ENCODE results near the gene MAJIN.

MAJIN gene

DNA sequence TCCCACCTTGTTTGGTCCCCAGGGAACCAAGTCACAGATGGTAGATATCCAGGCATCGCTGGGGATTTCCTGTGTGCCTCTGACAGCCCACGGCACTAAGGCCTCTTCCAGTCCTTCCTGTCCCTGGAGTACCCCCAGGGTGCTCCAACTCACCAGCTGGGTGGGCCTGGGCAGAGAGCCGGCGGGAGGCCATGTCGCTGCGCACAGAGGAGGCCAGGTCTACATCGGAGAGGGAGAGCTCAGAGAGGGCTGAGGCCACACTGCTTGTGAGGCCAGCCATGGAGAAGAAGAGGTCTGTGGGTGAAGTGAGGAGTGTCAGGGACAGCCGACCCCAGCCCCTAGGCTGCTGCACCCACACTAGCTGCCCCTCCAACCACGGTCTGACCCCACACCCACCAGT lies 60.2 kb downstream of the MAJIN start:
- DNase-seq (ENCODE audit: low spot score) = no peak

DNA sequence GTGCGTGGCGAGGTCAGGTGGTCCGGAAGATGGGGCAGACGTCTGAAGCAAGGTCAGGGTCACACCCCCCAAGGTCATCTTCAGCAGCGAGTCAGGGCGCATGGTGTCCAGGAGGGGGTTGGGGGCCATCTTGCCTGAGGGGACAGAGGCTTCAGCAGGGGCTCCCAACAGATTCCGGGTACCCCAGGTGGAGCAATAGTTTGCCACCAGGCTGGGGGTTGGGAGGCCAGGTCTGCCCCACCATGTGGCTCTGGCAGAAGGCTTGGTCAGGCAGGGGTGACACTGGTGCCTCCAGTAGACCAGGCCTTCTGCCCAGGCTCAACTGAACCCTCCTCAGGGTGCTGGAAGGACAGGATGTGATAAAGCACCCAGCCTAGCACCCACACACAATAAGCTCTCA lies 60.8 kb downstream of the MAJIN start:
- DNase-seq (ENCODE audit: low spot score) = no peak

DNA sequence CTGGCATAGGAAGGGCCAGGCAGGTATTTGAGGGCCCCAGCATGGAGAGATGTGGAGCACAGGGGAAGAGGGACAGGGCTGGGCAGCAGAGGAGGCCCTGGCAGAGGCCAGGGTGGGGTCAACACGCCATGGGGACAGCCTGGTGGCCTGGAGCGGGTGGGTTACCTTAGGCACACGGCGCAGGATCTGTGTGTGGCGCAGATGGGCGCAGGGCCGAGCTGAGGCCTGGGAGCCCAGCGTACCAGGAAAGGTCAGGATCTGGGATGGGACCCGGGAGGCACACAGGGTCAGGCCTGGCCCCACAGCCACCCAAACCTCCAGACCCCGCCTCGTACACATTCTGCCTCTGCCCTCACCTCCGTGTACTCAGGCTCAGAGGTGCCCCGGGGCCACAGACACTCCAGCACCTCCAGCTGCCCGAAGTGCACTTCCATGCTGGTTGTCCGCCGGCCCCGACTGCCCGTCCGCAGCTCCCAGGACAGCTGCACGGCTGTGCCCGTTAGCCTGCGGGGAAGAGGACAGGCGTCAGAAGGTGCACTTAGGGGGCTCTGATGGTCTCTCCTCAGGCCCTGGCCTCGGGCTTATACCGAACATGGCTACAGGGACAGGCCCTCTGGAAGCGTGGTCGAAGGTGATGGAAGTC lies 61.3 kb downstream of the MAJIN start:
- no peak for DNase-seq (ENCODE audit: low spot score)

DNA sequence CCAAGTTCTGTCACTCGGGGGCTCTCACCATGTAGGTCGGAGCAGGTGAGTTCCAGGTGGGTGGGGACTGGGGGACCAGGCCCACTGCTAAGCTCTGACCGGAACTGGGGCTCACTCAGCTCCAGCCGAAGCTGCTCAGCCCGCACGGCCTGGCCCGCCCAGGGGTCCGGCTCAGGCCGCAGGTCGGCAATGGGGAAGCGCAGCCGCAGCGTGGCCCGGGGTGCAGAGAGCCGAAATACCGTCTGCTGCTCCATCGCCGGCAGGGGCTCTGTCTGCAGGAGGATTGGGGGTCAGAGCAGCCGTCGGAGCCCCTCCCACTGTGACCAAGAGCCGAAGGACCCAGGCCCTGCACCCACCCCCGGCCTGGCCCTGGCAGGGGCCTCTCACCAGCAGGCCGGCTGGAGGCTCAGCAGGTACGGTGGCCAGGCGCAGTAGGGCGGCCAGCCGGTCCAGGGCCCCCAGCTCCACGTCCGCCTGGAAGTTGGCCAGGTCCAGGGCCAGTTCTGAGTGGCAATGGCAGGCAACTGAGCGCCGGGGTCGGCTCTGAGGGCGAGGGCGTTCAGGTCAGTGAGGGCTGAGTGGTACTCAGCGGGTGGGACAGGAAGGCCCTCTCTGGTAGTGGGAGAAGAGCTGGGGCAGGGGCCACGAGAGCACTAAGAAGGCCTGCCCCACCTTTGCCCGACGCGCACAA lies 62.1 kb downstream of the MAJIN start:
- DNase-seq (ENCODE audit: low spot score) = no peak

DNA sequence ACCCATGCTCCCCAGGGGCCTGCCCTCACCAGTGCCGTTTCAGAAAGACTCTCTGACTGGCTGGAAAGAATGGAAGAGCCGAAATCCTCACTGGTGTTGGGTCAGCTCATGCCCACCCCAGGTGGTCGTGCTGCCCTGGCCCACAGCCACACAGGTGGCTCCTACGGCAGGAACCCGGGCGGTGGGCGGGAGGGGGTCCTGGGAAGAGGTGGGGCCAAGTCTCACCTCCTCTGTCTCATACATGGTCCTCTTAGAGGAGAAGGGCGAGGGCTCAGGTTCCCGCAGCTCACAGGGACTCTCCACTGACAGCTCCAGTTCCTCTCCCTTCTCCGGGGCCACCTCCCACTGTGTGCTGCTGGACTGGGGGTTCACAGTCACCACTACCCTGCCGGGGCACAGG lies 63.1 kb downstream of the MAJIN start:
- DNase-seq (ENCODE audit: low spot score) = no peak

DNA sequence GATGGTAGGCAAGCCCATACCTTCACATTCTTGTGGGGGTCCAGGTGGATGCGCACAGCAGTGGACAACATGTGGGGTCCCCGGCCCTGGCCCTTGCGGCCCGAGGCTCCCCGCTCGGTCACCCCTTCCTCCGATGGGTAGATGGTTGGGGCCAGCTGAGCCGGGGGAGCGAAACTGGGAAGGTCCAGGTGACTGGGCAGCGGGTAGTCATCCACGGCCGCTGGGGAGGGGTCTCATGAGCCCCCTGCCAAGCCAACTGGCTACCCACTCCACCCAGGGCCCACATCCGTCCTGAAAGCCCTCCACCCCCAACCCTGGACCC lies 65.6 kb downstream of the MAJIN start:
- no peak for DNase-seq (ENCODE audit: low spot score)

DNA sequence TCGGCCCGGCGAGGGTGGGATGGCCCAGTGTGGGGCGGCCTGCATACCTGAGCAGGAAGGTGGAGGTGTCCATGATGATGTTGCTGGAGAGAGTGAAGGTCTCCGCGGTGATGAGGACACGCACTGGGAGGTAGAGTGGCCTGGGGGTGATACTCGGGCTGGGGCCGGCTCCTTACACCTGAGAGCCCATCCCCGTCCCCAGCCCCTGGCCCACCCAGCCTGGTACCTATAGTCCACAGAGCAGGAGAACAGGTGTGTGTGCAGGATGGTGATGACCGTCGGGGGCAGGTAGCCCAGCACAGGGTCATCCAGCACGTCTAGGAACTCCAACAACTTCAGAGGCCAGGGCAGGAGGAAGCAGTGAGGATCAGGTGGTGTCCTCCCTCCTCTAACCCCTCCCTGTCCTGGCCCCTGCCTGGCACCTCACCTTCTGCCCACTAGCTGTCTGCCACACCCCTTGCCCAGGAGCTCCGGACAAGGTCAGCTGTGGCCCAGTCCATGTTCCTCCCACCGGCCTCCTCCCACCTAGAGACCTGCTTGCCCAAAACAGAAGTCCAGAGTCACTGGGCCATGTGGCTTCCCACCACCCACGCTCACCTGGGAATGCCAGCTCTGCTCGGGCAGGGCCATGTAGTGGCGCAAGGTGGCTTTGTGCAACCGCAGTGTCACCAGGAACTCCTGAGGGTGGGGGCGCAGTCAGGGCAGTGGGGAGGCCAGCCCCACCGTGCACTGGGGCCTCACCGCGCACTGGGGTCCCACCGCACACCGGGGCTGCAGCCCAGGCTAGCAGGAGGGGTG lies 66.2 kb downstream of the MAJIN start:
- no peak for DNase-seq (ENCODE audit: low spot score)

DNA sequence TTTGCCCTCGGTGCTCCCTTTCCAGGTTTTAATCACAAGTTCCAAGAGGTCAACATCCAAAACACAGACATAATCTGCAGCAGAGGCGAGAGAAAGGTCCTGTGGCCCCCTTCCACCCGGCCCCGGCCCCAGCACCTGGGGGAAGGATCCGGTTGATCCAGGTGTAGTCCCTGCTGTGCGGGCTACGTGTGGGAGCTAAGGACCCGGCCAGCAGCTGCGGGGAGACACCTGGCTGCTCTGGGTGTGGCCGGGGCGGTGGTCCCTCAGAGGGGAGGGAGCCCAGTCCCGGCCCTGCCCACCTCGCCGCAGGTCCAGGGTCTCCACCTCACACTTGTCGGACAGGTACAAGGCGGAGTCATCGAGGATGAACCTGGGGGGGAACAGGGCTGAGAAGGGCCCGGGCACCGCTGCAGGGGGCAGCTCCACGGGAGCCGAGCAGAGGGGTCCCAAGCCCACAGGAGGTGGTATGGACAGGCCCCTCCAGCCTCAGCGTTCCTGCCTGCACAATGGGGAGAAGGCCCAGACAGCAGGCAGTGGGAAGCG lies 68.5 kb downstream of the MAJIN start:
- no peak for DNase-seq (ENCODE audit: low spot score)

DNA sequence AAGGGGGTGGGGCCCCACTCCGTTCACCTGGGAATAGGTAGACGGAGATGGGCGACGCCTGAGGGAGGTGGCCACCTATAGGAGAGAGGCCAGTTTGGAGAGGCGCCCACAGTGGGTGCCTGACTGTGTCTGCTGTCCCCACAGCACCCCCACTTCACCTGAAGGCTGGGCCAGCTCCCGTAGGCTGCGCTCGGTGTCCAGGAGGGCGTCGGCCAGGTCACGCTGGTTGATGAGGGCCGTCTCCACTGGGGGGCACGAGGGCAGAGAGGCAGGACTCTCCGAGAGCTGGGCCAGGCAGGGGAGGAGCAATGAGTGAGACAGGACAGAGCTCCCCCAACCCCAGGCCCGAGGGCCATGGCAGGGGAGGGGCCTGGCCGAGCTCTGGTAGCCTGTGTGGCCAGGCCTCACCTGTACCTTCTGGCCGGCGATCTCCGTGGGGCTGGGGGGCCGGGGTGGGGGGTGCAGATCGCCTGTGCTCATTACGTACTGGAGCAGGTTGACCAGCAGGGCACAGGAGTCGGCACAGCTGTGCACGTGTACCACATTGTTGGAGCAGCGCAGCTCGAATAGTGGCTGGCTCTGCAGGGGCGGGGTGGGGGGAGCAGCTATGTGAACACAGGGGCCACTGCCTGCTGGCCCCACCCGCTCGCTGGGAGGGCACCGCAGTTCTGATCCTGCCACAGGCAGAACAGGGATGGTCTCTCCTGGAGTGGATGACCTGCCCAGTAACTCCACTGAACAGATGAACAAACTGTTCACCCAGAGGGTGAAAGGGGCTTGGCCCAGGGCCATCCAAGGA lies 69.6 kb downstream of the MAJIN start:
- DNase-seq (ENCODE audit: low spot score) = no peak

DNA sequence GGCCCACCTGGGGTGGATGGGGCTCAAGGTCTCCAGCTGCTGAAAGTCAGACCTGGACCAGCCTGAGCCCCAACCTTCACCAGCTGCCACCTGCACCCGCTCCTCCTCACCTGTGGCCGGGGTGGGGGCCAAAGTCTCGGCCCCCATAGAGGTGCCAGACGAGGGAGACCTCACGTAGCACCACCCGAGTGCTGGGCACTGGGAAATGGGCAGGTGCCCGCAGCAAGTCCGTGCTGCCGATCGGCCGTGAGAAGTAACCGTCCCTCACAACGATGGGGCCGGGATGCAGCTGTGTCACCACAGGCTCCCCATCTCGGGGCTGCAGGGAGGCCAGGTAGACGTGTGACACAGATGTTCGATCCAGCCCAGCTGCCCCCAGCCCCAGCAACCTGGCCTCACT lies 71.1 kb downstream of the MAJIN start:
- no peak for DNase-seq (ENCODE audit: low spot score)

DNA sequence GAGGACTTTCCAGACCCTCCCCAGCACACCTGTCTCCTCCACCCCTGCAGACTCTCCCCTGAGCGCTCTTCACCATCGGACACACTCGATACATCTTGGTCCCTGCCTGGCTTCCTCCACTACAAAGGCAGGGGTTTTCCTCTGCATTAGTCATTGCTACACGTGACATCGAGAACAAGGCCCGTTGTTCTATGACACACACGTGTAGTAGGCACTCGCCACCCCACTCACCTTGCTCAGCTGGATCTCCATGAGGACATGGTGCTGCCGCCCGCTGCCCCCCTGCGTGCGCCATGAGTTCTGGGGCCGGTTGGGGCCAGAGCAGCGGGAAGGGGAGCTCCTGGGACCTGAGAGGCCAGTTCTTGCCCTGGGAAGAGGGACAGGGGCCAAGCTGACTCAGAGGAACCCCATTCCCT lies 71.6 kb downstream of the MAJIN start:
- DNase-seq (ENCODE audit: low spot score) = no peak

DNA sequence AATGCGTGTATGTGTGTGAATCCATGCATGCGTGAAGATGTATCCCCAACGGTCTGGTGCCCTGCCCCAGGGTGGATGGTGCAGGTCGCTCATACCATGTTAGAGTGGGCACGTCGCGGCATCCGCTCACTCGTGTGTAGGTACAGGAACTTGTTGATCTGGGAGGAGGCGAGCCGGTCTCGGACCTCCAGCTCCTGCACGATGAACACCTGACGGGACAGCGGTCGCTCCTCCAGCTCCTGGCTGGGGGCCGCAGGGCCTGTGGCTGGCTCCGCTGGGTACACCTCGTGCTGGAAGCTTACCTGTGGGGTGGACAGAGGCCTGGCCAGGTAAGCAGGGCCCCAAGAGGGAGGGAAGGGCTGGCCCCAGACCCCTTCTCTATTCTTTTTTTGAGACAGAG lies 73.4 kb downstream of the MAJIN start:
- no peak for DNase-seq (ENCODE audit: low spot score)

DNA sequence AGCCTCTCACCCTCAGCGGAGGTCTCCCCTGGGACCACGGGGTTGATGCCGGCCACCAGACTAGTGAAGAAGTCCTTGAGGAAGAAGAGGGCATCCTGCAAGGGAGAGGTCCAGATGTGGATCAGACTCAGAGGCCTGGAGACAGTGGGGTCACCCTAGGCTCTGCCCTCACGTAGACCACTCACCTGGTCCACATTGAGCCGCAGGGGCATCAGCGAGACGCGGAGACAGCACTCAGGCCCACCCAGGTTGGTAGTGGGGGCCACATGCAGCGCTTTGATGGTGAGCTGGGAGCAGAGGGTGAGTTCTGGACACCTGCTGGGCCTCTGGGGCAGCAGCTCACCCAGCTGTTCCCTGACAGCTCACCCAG lies 73.8 kb downstream of the MAJIN start:
- no peak for DNase-seq (ENCODE audit: low spot score)

DNA sequence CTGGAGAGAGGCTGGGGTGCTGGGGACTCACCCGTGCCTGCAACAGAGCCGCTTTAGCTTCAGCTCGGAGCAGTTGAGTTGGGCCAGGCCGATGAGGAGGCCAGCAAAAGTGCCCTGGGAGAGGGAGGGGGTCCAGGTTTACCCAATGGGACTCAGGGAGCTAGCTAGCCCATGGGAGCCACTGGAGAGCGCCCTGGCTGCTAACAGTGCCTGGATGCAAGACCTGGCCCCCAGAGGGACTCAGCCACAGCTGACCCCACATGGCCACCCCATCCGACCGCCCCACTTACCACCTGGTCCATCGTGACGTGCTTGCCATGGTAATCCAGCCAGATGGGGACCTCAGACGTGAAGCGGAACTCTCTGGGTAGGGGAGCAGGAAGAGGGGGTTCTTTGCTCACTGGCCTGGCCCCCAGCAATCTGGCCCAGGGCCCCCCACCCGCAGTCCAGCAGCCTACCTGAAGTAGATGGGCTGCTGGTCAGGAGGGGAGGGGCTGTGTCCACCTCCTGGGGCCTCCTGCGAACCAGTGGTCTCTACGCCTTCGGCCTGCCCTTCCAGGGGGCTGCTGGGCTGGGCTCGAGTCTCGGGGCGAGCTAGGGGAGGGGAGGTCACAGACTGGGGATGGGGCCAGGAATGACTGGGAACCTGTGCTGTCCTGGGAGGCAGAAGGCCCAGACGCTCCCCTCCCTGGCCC lies 74.4 kb downstream of the MAJIN start:
- no peak for DNase-seq (ENCODE audit: low spot score)

DNA sequence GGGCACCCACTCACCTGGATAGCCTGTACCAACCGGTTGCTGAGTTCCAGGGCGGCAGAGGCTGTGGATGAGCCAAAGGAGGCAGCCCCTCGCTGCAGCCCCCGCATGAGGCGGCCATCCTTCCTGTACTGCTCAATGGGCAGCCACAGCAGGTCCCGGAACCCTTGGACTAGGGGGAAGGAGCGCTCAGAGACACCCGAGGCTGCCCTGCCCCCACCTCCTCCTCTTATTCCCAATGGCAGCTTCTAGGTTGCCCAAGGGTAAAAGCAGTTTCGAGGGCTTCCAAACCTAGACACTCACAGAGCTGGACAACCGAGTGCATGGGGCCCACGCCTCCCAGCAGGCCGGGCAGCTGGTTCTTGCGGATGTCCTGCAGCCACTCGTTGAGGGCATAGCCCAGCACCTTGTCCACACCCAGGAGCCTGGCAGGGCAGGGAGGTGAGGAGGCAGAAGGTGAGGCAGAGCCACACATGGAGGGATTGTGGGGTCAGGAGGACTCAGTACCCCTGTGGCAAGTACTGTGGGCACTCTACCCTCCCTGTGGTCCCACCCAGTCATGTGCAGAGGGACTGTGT lies 75.4 kb downstream of the MAJIN start:
- no peak for DNase-seq (ENCODE audit: low spot score)

DNA sequence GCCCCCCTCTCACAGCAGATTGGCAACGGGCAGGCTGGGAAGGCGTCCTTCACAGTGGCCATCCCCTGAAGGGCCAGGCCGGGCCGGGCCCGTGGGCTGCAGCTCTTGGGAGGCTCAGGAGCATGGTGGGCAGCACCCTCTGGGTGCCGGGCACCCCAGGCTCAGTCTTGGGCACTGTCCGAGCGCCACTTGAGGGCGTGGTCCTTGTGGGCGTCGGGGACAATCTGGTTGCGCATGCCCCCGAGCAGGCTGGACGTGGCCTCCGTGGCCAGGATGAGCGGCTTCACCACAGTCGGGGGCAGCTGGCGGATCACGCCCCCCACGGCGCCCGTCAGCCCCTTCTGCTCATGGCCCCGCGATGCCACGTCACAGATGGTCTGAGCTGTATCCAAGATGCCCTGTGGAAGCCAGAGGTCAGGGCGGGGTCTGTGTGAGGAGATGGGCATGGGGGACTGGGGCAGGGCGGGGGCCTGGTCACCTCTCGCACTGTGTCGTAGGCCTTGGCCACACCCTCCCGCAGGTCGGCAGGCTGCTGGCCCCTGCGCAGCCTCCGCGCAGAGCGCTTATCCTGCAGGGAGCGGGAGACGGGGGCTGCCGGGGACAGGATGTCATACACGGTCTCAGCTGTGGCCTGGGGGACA lies 77.0 kb downstream of the MAJIN start:
- no peak for DNase-seq (ENCODE audit: low spot score)

DNA sequence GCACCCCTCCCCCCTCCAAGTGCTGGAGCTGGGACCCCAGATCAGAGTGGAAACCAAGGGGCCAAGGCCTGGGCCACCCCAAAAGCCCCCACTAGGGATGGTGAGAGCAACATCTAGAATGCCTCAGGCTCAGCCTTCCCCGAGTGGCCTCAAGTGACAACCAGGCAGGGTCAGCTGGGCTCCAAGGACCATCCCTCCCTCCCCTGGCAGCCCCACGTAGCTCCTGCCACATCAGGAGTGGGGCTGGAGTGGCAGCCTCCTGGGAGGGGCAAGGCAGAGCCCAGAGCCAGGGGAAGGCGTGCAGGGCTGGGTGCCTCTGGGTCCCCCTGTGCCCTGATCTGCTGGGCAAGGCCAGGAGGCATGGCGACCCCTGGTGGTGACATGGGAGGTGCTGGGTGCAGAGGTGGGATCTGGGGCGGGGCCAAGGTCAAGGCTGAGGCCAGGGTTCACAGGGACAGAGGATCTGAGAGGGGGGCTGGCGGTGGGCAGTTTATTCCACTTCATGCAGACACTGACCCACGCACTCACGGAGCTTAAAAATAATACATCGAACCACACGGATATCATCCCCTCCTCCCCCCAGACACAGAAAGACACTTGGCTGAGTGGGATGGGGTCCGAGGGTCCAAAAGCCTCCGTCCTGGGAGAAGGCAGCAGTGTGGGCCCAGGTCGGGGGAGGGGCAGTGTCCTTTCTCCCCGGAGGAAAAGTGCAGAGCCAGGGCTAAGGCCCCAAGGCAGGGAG lies 77.7 kb downstream of the MAJIN start:
- DNase-seq (ENCODE audit: low spot score) = peak; percentile 86

DNA sequence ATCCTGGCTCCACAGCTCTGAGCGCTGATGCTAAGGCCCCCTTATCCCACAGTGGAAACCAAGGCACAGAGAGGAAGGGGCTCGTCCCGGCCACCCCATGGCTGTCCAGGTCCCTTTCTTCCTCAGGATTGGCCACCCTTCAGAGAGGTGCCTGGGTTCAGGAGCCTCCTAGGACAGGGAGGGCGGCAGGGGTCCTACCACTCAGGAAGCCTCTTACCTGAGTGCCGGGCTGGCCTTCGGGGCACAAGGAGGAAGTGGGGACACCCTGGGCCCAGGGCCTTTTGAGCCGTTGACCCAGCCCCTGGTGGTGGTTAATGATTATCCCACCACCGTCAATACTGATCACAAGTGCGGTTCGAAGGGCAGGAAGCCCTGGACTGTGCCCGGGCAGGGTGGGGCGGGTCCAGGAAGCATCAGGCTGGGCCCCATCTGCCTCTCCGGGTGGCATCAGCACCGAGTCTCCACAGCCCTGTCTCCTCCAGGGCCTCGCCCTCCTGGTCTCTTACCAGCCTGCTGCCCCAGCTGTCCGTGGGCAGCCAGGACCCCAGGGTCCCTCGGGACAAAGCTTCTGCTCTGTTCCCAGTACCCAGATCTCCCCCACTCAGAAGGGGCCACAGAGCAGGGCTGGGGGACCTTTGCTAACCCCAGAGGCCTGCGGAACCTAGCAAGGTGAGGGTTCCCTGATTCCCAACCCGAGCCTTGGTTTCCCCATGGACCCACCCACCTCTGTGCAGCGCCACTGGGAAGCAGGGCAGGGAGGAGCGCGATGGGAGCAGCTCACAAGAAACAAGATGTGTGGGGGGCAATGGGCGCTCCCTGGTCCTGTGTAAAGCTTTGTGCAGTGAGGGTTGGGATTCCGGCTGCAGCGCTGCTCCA lies 78.5 kb downstream of the MAJIN start:
- DNase-seq (ENCODE audit: low spot score) = no peak

DNA sequence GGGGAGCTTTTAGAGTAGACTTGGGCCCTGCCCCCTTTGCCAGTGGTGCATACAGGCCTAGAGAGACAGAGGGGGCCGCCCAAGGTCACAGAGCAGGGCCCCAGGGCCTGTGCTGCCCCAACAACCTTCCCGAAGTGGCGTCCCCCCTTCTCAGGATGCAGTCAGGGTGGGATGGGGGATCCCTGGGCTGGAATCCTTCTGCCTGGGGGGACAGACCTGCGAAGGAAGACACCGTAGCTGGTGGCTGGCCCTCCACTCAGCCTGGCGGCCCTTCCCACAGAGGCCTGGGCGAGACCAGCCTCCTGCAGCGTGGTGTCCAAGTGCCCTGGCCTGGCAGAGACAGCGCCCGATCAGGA lies 79.1 kb downstream of the MAJIN start:
- DNase-seq (ENCODE audit: low spot score) = no peak

All from GM03348 (cell line).